T-helper 1 cell treated with Interleukin-12 subunit alpha and Interleukin-12 subunit beta and Interleukin-4 antibody, amounts not matched to agents 30 μg/mL and 1 μg/mL, for 36 hours (primary cell): ENCODE results near the gene KLRC3.
"Not testable (repeated sequence)": the region's sequence is repeated elsewhere in the genome, so short reads cannot be mapped to it uniquely, and the experiment has no call there.

Experiments
- H3K27ac Mint-ChIP-seq: one replicate; pipeline ENCODE4 v1.8.0; 2021; ENCODE audit warnings: mild to moderate bottlenecking, mixed read lengths
- H3K27me3 Mint-ChIP-seq: one replicate; pipeline ENCODE4 v1.8.0; 2021; ENCODE audit warnings: low read depth, mixed read lengths
- H3K36me3 Mint-ChIP-seq: one replicate; pipeline ENCODE4 v1.8.0; 2021; ENCODE audit warnings: low read depth, mixed read lengths
- H3K4me1 Mint-ChIP-seq: one replicate; pipeline ENCODE4 v1.8.0; 2021; ENCODE audit warnings: low read depth, mixed read lengths
- H3K4me3 Mint-ChIP-seq: one replicate; pipeline ENCODE4 v1.8.0; 2021; ENCODE audit warnings: mild to moderate bottlenecking, moderate library complexity, mixed read lengths
- H3K9me3 Mint-ChIP-seq: one replicate; pipeline ENCODE4 v1.8.0; 2021; ENCODE audit warnings: mixed read lengths

Gene KLRC3

GRCh38 chr12:10368206-10369171, 51.9 kb downstream of the KLRC3 start:
- Mint-ChIP-seq H3K27ac (no peak overlapping the region), H3K9me3 (peaks cover 5% of the 10 kb centered on the region), H3K36me3 (no peaks in the 10 kb centered on the region), H3K4me1 (peaks cover 3% of the 10 kb centered on the region), H3K27me3 (peaks cover 33% of the 10 kb centered on the region), H3K4me3 (no peak overlapping the region)

- not testable (repeated sequence) for H3K4me3 Mint-ChIP-seq, H3K9me3 Mint-ChIP-seq, H3K36me3 Mint-ChIP-seq, H3K27ac Mint-ChIP-seq, H3K4me1 Mint-ChIP-seq
- peaks cover 30% of the 10 kb centered on the region for H3K27me3 Mint-ChIP-seq
Measured at GRCh38 chr12:10367714-10368113, 52.7 kb downstream of the KLRC3 start.

GRCh38 chr12:10366875-10367274, 53.5 kb downstream of the KLRC3 start:
- Mint-ChIP-seq H3K4me3 (no peak overlapping the region), H3K9me3 (peaks cover 5% of the 10 kb centered on the region), H3K27ac (no peak overlapping the region), H3K27me3 (peaks cover 27% of the 10 kb centered on the region), H3K36me3 (no peaks in the 10 kb centered on the region), H3K4me1 (no peaks in the 10 kb centered on the region)

- Mint-ChIP-seq H3K4me3 (no peak overlapping the region), H3K36me3 (no peaks in the 10 kb centered on the region), H3K27ac (no peak overlapping the region), H3K27me3 (peaks cover 29% of the 10 kb centered on the region), H3K9me3 (peaks cover 5% of the 10 kb centered on the region), H3K4me1 (no peaks in the 10 kb centered on the region)
Measured at GRCh38 chr12:10365696-10366405, 54.5 kb downstream of the KLRC3 start.

- Mint-ChIP-seq H3K4me1 (no peaks in the 10 kb centered on the region), H3K9me3 (peaks cover 5% of the 10 kb centered on the region), H3K4me3 (no peak overlapping the region), H3K27me3 (peaks cover 34% of the 10 kb centered on the region), H3K27ac (no peak overlapping the region), H3K36me3 (no peaks in the 10 kb centered on the region)
Measured at GRCh38 chr12:10364815-10365622, 55.4 kb downstream of the KLRC3 start.

- Mint-ChIP-seq H3K27me3 (peaks cover 34% of the 10 kb centered on the region), H3K27ac (no peak overlapping the region), H3K4me3 (no peak overlapping the region), H3K36me3 (no peaks in the 10 kb centered on the region), H3K9me3 (peaks cover 5% of the 10 kb centered on the region), H3K4me1 (no peaks in the 10 kb centered on the region)
Measured at GRCh38 chr12:10363914-10364814, 56.2 kb downstream of the KLRC3 start.

GRCh38 chr12:10363658-10363913, 56.8 kb downstream of the KLRC3 start:
- Mint-ChIP-seq H3K9me3 (peaks cover 5% of the 10 kb centered on the region), H3K36me3 (no peaks in the 10 kb centered on the region), H3K27ac (no peak overlapping the region)

GRCh38 chr12:10362828-10363657, 57.4 kb downstream of the KLRC3 start:
- no peak overlapping the region for H3K4me3 Mint-ChIP-seq
- H3K9me3 Mint-ChIP-seq = peaks cover 2% of the 10 kb centered on the region
- H3K27ac Mint-ChIP-seq = no peak overlapping the region
- no peaks in the 10 kb centered on the region for H3K4me1 Mint-ChIP-seq
- H3K36me3 Mint-ChIP-seq = no peaks in the 10 kb centered on the region
- peaks cover 31% of the 10 kb centered on the region for H3K27me3 Mint-ChIP-seq

More at GRCh38 chr12:10363658-10363913, 56.8 kb downstream of the KLRC3 start:
- Mint-ChIP-seq H3K27me3 (peaks cover 36% of the 10 kb centered on the region), H3K4me1 (no peaks in the 10 kb centered on the region), H3K4me3 (no peak overlapping the region)

GRCh38 chr12:10362325-10362724, 58.1 kb downstream of the KLRC3 start:
- Mint-ChIP-seq H3K36me3 (no peaks in the 10 kb centered on the region), H3K9me3 (no peaks in the 10 kb centered on the region), H3K4me3 (no peak overlapping the region), H3K4me1 (no peaks in the 10 kb centered on the region), H3K27ac (no peak overlapping the region), H3K27me3 (peaks cover 34% of the 10 kb centered on the region)
